Liver (tissue), 9 donors: ENCODE measurements around the gene TATDN3. TPM values are rescaled to one million over a fixed set of nuclear protein-coding genes. Genes with fewer than 3 reads are reported as not detected.

Experiments
- DNase-seq: peaks from one replicate; pipeline ENCODE4 v3.0.0-alpha.2; 2017; ENCODE audit warnings: low spot score
- H3K27ac ChIP-seq, 2 donors: one replicate each; pipeline ENCODE4 v1.7.0; 2013; ENCODE audit warnings: inconsistent platforms in 2 of 2, low read length in 2 of 2, control low read depth in 1 of 2, low read depth in 1 of 2, mild to moderate bottlenecking in 1 of 2
- H3K27me3 ChIP-seq, 4 donors: one replicate each; pipeline versions ENCODE4 v1.6.1 to v1.7.0; 2013; ENCODE audit warnings: low read length in 3 of 4, inconsistent platforms in 1 of 4, mild to moderate bottlenecking in 1 of 4, moderate library complexity in 1 of 4; ENCODE audit not compliant: control insufficient read depth in 4 of 4, insufficient read depth in 4 of 4
- H3K36me3 ChIP-seq, 4 donors: one replicate each; pipeline versions ENCODE4 v1.6.1 to v1.7.0; 2013; ENCODE audit warnings: low read length in 3 of 4, mild to moderate bottlenecking in 3 of 4, low read depth in 1 of 4, moderate library complexity in 1 of 4; ENCODE audit not compliant: control insufficient read depth in 4 of 4, insufficient read depth in 3 of 4
- H3K4me1 ChIP-seq, 4 donors: one replicate each; pipeline versions ENCODE4 v1.6.1 to v1.7.0; 2013; ENCODE audit warnings: low read length in 3 of 4, mild to moderate bottlenecking in 3 of 4, moderate library complexity in 1 of 4; ENCODE audit not compliant: control insufficient read depth in 4 of 4, insufficient read depth in 4 of 4
- H3K4me3 ChIP-seq, 3 donors: one replicate each; pipeline versions ENCODE4 v1.6.1 to v1.7.0; 2013; ENCODE audit warnings: low read length in 3 of 3, control low read depth in 1 of 3, low read depth in 1 of 3, mild to moderate bottlenecking in 1 of 3
- H3K9ac ChIP-seq, 2 donors: one replicate each; pipeline ENCODE4 v1.7.0; 2013; ENCODE audit warnings: low read length in 2 of 2, mild to moderate bottlenecking in 2 of 2, moderate library complexity in 2 of 2, control low read depth in 1 of 2, low read depth in 1 of 2
- H3K9me3 ChIP-seq, 4 donors: one replicate each; pipeline versions ENCODE4 v1.6.1 to v1.7.0; 2013; ENCODE audit warnings: low read length in 3 of 4; ENCODE audit not compliant: control insufficient read depth in 4 of 4
- EGR1 ChIP-seq, 2 donors: IDR thresholded peaks; 2 replicates each; pipeline ENCODE4 v1.6.1; 2016 to 2018; ENCODE audit warnings: antibody characterized with exemption in 2 of 2, low read depth in 2 of 2
- FOXA1 ChIP-seq: IDR thresholded peaks from 2 replicates; pipeline ENCODE4 v1.6.1; 2016; ENCODE audit warnings: antibody characterized with exemption
- FOXA2 ChIP-seq: IDR thresholded peaks from 2 replicates; pipeline ENCODE4 v1.6.1; 2016; ENCODE audit warnings: antibody characterized with exemption
- GABPA ChIP-seq, 2 donors: IDR thresholded peaks in 1 of 2; conservative IDR thresholded peaks in 1 of 2; 2 replicates each; pipeline ENCODE4 v1.6.1; 2016; ENCODE audit warnings: antibody characterized with exemption in 2 of 2, mild to moderate bottlenecking in 1 of 2, moderate library complexity in 1 of 2
- HNF4A ChIP-seq, 2 donors: conservative IDR thresholded peaks; 2 replicates each; pipeline ENCODE4 v1.6.1; 2016; ENCODE audit warnings: antibody characterized with exemption in 2 of 2, mild to moderate bottlenecking in 2 of 2
- HNF4G ChIP-seq: IDR thresholded peaks from 2 replicates; pipeline ENCODE4 v1.6.1; 2016; ENCODE audit warnings: antibody characterized with exemption
- JUND ChIP-seq, 2 donors: IDR thresholded peaks; 2 replicates each; pipeline ENCODE4 v1.6.1; 2016; ENCODE audit warnings: antibody characterized with exemption in 2 of 2
- NR2F2 ChIP-seq: IDR thresholded peaks from 2 replicates; pipeline ENCODE4 v1.6.1; 2016; ENCODE audit warnings: antibody characterized with exemption
- RAD21 ChIP-seq, 2 donors: IDR thresholded peaks; 2 replicates each; pipeline ENCODE4 v1.6.1; 2016; ENCODE audit warnings: antibody characterized with exemption in 2 of 2, mild to moderate bottlenecking in 2 of 2
- RXRA ChIP-seq, 2 donors: IDR thresholded peaks; 2 replicates each; pipeline ENCODE4 v1.6.1; 2017 to 2018; ENCODE audit warnings: antibody characterized with exemption in 2 of 2, mild to moderate bottlenecking in 1 of 2
- SP1 ChIP-seq: IDR thresholded peaks from 2 replicates; pipeline ENCODE4 v1.6.1; 2018; ENCODE audit warnings: antibody characterized with exemption, mild to moderate bottlenecking
- TAF1 ChIP-seq: conservative IDR thresholded peaks from 2 replicates; pipeline ENCODE4 v1.6.1; 2016; ENCODE audit warnings: antibody characterized with exemption, mild to moderate bottlenecking
- YY1 ChIP-seq: IDR thresholded peaks from 2 replicates; pipeline ENCODE4 v1.6.1; 2016; ENCODE audit warnings: antibody characterized with exemption, mild to moderate bottlenecking
- WGBS: extraction: QIAGEN DNeasy Blood & Tissue Kit; methylation state at CpG from one replicate; pipeline ENCODE4 v1.1.7; 2013; 5-methylcytosine and 5-hydroxymethylcytosine counted together
- polyA plus RNA-seq, 2 donors: library from polyadenylated mRNA; stranded (reverse) in 1 of 2; unstranded in 1 of 2; fragments of 200-250 nt in 1 of 2; fragments of >200 nt in 1 of 2; fragmentation: Nextera tagmentation in 1 of 2; extraction: Ambion mirVana in 1 of 2; gene quantifications; one replicate each; pipeline versions ENCODE4 v1.2.1 to v1.2.3, GENCODE V29; 2013 to 2015
- total RNA-seq, 2 donors: library from RNA; depleted of rRNA; stranded (reverse); fragments of >200 nt; gene quantifications; one replicate each; pipeline ENCODE4 v1.2.3, GENCODE V29; 2014
- TF ChIP-seq, protein P1 (sequence below): IDR thresholded peaks from 2 replicates; pipeline ENCODE4 v1.6.1; 2016; ENCODE audit warnings: antibody characterized with exemption
- TF ChIP-seq, protein P2 (sequence below): fragments of 150-350 bp; IDR thresholded peaks from 2 replicates; pipeline ENCODE4 v1.5.1; 2017; ENCODE audit warnings: improper control_type of control experiment, low read depth, low read length; ENCODE audit not compliant: missing input control
- TF ChIP-seq, protein P3 (sequence below): IDR thresholded peaks from 2 replicates; pipeline ENCODE4 v1.6.1; 2016; ENCODE audit warnings: antibody characterized with exemption
- TF ChIP-seq, protein P4 (sequence below): IDR thresholded peaks from 2 replicates; pipeline ENCODE4 v1.6.1; 2016; ENCODE audit warnings: antibody characterized with exemption, mild to moderate bottlenecking
- TF ChIP-seq, protein P5 (sequence below): IDR thresholded peaks from 2 replicates; pipeline ENCODE4 v1.6.1; 2016; ENCODE audit warnings: antibody characterized with exemption
- donor health status: healthy.
- donor health status: healthy.
- donor health status: healthy.
- donor health status: healthy.
- donor health status: healthy.

The TATDN3 gene
- total and polyA plus RNA-seq, 4 donors: 5.2 to 8.1 (median 6.7) TPM

DNA sequence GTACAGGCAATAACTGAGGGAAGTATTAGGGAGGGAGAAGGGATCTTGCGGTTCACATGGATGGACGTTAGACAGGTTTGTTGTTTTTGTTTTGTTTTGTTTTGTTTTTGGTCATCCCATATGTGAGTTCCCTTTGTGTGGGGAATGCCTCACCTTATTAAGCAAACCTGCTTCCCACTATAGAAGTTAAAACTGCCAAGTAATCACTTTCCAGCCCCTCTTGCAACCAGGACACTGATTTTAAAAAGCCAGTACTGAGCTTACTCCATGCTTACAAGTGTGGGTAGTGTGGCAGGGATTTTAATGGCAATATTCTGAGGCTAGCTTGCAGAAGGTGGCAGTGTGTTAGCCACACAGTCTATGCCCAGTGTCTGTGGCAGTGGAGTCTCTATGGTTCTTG lies 29.3 kb downstream of the TATDN3 start:
- peaks cover 2 to 9% (median 5%) of the 10 kb centered on the region in 4 donors for H3K9me3 ChIP-seq
- H3K4me3 ChIP-seq: no peak overlapping the region
- TF ChIP-seq GABPA (IDR thresholded peaks at IDR 0.05 in 1 of 2, conservative IDR thresholded peaks at IDR 0.05 in 1 of 2): no peak
- TF ChIP-seq, protein P1, sequence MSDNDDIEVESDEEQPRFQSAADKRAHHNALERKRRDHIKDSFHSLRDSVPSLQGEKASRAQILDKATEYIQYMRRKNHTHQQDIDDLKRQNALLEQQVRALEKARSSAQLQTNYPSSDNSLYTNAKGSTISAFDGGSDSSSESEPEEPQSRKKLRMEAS: no peak
- no peak for TF ChIP-seq JUND (IDR thresholded peaks at IDR 0.05)
- TF ChIP-seq HNF4G: no peak
- no peak for TF ChIP-seq NR2F2
- TF ChIP-seq YY1: no peak
- no peak for TF ChIP-seq EGR1 (IDR thresholded peaks at IDR 0.05; ENCODE audit: low read depth in 2 of 2)
- TF ChIP-seq, protein P2, sequence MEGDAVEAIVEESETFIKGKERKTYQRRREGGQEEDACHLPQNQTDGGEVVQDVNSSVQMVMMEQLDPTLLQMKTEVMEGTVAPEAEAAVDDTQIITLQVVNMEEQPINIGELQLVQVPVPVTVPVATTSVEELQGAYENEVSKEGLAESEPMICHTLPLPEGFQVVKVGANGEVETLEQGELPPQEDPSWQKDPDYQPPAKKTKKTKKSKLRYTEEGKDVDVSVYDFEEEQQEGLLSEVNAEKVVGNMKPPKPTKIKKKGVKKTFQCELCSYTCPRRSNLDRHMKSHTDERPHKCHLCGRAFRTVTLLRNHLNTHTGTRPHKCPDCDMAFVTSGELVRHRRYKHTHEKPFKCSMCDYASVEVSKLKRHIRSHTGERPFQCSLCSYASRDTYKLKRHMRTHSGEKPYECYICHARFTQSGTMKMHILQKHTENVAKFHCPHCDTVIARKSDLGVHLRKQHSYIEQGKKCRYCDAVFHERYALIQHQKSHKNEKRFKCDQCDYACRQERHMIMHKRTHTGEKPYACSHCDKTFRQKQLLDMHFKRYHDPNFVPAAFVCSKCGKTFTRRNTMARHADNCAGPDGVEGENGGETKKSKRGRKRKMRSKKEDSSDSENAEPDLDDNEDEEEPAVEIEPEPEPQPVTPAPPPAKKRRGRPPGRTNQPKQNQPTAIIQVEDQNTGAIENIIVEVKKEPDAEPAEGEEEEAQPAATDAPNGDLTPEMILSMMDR: no peak
- TF ChIP-seq, protein P3, sequence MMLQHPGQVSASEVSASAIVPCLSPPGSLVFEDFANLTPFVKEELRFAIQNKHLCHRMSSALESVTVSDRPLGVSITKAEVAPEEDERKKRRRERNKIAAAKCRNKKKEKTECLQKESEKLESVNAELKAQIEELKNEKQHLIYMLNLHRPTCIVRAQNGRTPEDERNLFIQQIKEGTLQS: no peak
- TF ChIP-seq SP1: no peak
- TF ChIP-seq, protein P4, sequence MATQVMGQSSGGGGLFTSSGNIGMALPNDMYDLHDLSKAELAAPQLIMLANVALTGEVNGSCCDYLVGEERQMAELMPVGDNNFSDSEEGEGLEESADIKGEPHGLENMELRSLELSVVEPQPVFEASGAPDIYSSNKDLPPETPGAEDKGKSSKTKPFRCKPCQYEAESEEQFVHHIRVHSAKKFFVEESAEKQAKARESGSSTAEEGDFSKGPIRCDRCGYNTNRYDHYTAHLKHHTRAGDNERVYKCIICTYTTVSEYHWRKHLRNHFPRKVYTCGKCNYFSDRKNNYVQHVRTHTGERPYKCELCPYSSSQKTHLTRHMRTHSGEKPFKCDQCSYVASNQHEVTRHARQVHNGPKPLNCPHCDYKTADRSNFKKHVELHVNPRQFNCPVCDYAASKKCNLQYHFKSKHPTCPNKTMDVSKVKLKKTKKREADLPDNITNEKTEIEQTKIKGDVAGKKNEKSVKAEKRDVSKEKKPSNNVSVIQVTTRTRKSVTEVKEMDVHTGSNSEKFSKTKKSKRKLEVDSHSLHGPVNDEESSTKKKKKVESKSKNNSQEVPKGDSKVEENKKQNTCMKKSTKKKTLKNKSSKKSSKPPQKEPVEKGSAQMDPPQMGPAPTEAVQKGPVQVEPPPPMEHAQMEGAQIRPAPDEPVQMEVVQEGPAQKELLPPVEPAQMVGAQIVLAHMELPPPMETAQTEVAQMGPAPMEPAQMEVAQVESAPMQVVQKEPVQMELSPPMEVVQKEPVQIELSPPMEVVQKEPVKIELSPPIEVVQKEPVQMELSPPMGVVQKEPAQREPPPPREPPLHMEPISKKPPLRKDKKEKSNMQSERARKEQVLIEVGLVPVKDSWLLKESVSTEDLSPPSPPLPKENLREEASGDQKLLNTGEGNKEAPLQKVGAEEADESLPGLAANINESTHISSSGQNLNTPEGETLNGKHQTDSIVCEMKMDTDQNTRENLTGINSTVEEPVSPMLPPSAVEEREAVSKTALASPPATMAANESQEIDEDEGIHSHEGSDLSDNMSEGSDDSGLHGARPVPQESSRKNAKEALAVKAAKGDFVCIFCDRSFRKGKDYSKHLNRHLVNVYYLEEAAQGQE: no peak
- no peak for TF ChIP-seq FOXA2
- TF ChIP-seq, protein P5, sequence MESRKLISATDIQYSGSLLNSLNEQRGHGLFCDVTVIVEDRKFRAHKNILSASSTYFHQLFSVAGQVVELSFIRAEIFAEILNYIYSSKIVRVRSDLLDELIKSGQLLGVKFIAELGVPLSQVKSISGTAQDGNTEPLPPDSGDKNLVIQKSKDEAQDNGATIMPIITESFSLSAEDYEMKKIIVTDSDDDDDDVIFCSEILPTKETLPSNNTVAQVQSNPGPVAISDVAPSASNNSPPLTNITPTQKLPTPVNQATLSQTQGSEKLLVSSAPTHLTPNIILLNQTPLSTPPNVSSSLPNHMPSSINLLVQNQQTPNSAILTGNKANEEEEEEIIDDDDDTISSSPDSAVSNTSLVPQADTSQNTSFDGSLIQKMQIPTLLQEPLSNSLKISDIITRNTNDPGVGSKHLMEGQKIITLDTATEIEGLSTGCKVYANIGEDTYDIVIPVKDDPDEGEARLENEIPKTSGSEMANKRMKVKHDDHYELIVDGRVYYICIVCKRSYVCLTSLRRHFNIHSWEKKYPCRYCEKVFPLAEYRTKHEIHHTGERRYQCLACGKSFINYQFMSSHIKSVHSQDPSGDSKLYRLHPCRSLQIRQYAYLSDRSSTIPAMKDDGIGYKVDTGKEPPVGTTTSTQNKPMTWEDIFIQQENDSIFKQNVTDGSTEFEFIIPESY: no peak
- TF ChIP-seq HNF4A (conservative IDR thresholded peaks at IDR 0.05): no peak
- no peak for TF ChIP-seq RAD21 (IDR thresholded peaks at IDR 0.05)
- TF ChIP-seq RXRA (IDR thresholded peaks at IDR 0.05): no peak
- TF ChIP-seq FOXA1: no peak
- no peak for TF ChIP-seq TAF1
- no peaks in the 10 kb centered on the region for H3K36me3 ChIP-seq
- H3K4me1 ChIP-seq: peaks cover 0 to 3% (median 0%) of the 10 kb centered on the region in 4 donors
- 88% methylated on average over 2 of the region's 2 CpGs for WGBS
- no peak overlapping the region for H3K9ac ChIP-seq
- no peak for DNase-seq
- H3K27ac ChIP-seq: no peak overlapping the region
- H3K27me3 ChIP-seq: no peaks in the 10 kb centered on the region
